WTC11 (cell line): Measurements from ENCODE around the gene SCYL1. TPM values are rescaled to one million over a fixed set of nuclear protein-coding genes. Genes with fewer than 3 reads are reported as not detected.

Experiments
- ATAC-seq: fragments of 200-7000 bp; cut with Tn5 transposase; 2 replicates; pipeline ENCODE4 v1.10.0; 2021; ENCODE audit warnings: mild to moderate bottlenecking, moderate library complexity
- CTCF ChIA-PET: fragments of 300-600 bp; sonication (Branson Sonifier 250); formaldehyde crosslinking; loops from one replicate; lab custom pipeline; 2021; ENCODE audit warnings: antibody characterized with exemption; lab: Charles Lee
- POLR2A ChIA-PET: fragments of 350-600 bp; sonication (Branson Sonifier 250); formaldehyde crosslinking; loops from one replicate; lab custom pipeline; 2021; ENCODE audit warnings: antibody characterized with exemption; lab: Charles Lee
- DNase-seq: peaks from one replicate; pipeline ENCODE4 v3.0.0; 2021; ENCODE audit warnings: low spot score
- H3K27ac Mint-ChIP-seq: 2 replicates; pipeline ENCODE4 v1.8.0; 2021; ENCODE audit warnings: mixed read lengths
- H3K27me3 Mint-ChIP-seq: 2 replicates; pipeline ENCODE4 v1.8.0; 2021; ENCODE audit warnings: low read depth, mild to moderate bottlenecking, moderate library complexity, mixed read lengths
- H3K36me3 Mint-ChIP-seq: 2 replicates; pipeline ENCODE4 v1.8.0; 2021; ENCODE audit warnings: mixed read lengths
- H3K4me1 Mint-ChIP-seq: 2 replicates; pipeline ENCODE4 v1.8.0; 2022; ENCODE audit warnings: mixed read lengths
- H3K4me3 Mint-ChIP-seq: 2 replicates; pipeline ENCODE4 v1.8.0; 2021; ENCODE audit warnings: mild to moderate bottlenecking, moderate library complexity, mixed read lengths
- H3K9me3 Mint-ChIP-seq: 2 replicates; pipeline ENCODE4 v1.8.0; 2021; ENCODE audit warnings: mixed read lengths
- CREM ChIP-seq: sonication (generic); formaldehyde crosslinking; IDR thresholded peaks from 2 replicates; pipeline ENCODE4 v1.8.1; 2022; ENCODE audit warnings: mild to moderate bottlenecking, missing genetic modification reagents, moderate library complexity
- FOXJ3 ChIP-seq: sonication (generic); formaldehyde crosslinking; IDR thresholded peaks from 2 replicates; pipeline ENCODE4 v1.9.0; 2021; ENCODE audit warnings: missing genetic modification reagents, mild to moderate bottlenecking, borderline replicate concordance
- GABPB1 ChIP-seq: sonication (generic); formaldehyde crosslinking; IDR thresholded peaks from 2 replicates; pipeline ENCODE4 v1.8.1; 2023; ENCODE audit warnings: mild to moderate bottlenecking, missing genetic modification reagents
- JUN ChIP-seq: sonication (generic); formaldehyde crosslinking; IDR thresholded peaks from 2 replicates; pipeline ENCODE4 v1.8.0; 2023; ENCODE audit warnings: mild to moderate bottlenecking, missing genetic modification reagents
- OVOL2 ChIP-seq: fragments of 250-450 bp; sonication (Bioruptor Pico); IDR thresholded peaks from 2 replicates; pipeline ENCODE4 v1.9.0; 2021; ENCODE audit warnings: mild to moderate bottlenecking, borderline replicate concordance
- TCF7 ChIP-seq: sonication (generic); formaldehyde crosslinking; IDR thresholded peaks from 2 replicates; pipeline ENCODE4 v1.8.0; 2022; ENCODE audit warnings: mild to moderate bottlenecking, low read depth, missing genetic modification reagents, moderate library complexity
- ZNF671 ChIP-seq: fragments of 250-450 bp; sonication (Bioruptor Pico); IDR thresholded peaks from 2 replicates; pipeline ENCODE4 v1.8.0; 2021; ENCODE audit warnings: mild to moderate bottlenecking
- total RNA-seq: library from RNA; stranded (reverse); gene quantifications from 3 replicates; pipeline ENCODE4 v1.2.3, GENCODE V29; 2021
- TF ChIP-seq, protein P1 (sequence below): sonication (generic); formaldehyde crosslinking; IDR thresholded peaks from 2 replicates; pipeline ENCODE4 v1.8.0; 2022; ENCODE audit warnings: mild to moderate bottlenecking, missing genetic modification reagents
- TF ChIP-seq, protein P2 (sequence below): sonication (generic); formaldehyde crosslinking; IDR thresholded peaks from 2 replicates; pipeline ENCODE4 v1.8.0; 2022; ENCODE audit warnings: mild to moderate bottlenecking, missing genetic modification reagents
- TF ChIP-seq, protein P3 (sequence below): sonication (generic); formaldehyde crosslinking; IDR thresholded peaks from 2 replicates; pipeline ENCODE4 v1.8.0; 2022; ENCODE audit warnings: mild to moderate bottlenecking, missing genetic modification reagents
- TF ChIP-seq, protein P4 (sequence below): sonication (generic); formaldehyde crosslinking; IDR thresholded peaks from 2 replicates; pipeline ENCODE4 v1.8.0; 2023; ENCODE audit warnings: mild to moderate bottlenecking, missing genetic modification reagents
- TF ChIP-seq, protein P5 (sequence below): sonication (generic); formaldehyde crosslinking; IDR thresholded peaks from 2 replicates; pipeline ENCODE4 v1.8.1; 2022; ENCODE audit warnings: low read depth, mild to moderate bottlenecking, moderate library complexity, missing genetic modification reagents, borderline replicate concordance
- TF ChIP-seq, protein P6 (sequence below): sonication (generic); formaldehyde crosslinking; IDR thresholded peaks from 2 replicates; pipeline ENCODE4 v1.8.0; 2022; ENCODE audit warnings: missing genetic modification reagents

Gene SCYL1
- total RNA-seq, 1 experiment from 2014 or later, result 76.8 TPM

DNA sequence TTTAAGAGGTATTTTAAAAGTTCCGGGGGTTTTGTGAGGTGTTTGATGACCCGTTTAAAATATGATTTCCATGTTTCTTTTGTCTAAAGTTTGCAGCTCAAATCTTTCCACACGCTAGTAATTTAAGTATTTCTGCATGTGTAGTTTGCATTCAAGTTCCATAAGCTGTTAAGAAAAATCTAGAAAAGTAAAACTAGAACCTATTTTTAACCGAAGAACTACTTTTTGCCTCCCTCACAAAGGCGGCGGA lies 26.2 kb upstream of the SCYL1 start:
- H3K27ac Mint-ChIP-seq, result no peak overlapping the region
- ChIA-PET CTCF (interaction anchor here (0.5 to 4.8 kb wide), 6 partner anchors 19 to 82 kb away, joined by 3 to 47 read pairs (median 4); partner anchors contain the start of gene FAM89B), POLR2A (interaction anchor here (0.5 to 8.3 kb wide), 28 partner anchors 9 to 968 kb away, joined by 3 to 502 read pairs (median 5); partner anchors contain the start of genes NEAT1, PCNX3, PELI3 and SCYL1)
- H3K9me3 Mint-ChIP-seq, result no peaks in the 10 kb centered on the region
- peaks cover 33% of the 10 kb centered on the region for H3K4me1 Mint-ChIP-seq
- H3K27me3 Mint-ChIP-seq, result no peaks in the 10 kb centered on the region
- TF ChIP-seq OVOL2 (CRISPR knock-in tag) (no peak), JUN (CRISPR knock-in tag) (no peak), CREM (CRISPR knock-in tag) (no peak), GABPB1 (CRISPR knock-in tag) (no peak), FOXJ3 (CRISPR knock-in tag) (no peak), ZNF671 (CRISPR knock-in tag) (no peak), TCF7 (no peak)
- TF ChIP-seq, protein P1, sequence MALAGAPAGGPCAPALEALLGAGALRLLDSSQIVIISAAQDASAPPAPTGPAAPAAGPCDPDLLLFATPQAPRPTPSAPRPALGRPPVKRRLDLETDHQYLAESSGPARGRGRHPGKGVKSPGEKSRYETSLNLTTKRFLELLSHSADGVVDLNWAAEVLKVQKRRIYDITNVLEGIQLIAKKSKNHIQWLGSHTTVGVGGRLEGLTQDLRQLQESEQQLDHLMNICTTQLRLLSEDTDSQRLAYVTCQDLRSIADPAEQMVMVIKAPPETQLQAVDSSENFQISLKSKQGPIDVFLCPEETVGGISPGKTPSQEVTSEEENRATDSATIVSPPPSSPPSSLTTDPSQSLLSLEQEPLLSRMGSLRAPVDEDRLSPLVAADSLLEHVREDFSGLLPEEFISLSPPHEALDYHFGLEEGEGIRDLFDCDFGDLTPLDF (CRISPR knock-in tag), result no peak
- TF ChIP-seq, protein P2, sequence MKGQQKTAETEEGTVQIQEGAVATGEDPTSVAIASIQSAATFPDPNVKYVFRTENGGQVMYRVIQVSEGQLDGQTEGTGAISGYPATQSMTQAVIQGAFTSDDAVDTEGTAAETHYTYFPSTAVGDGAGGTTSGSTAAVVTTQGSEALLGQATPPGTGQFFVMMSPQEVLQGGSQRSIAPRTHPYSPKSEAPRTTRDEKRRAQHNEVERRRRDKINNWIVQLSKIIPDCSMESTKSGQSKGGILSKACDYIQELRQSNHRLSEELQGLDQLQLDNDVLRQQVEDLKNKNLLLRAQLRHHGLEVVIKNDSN (CRISPR knock-in tag), result no peak
- TF ChIP-seq, protein P3, sequence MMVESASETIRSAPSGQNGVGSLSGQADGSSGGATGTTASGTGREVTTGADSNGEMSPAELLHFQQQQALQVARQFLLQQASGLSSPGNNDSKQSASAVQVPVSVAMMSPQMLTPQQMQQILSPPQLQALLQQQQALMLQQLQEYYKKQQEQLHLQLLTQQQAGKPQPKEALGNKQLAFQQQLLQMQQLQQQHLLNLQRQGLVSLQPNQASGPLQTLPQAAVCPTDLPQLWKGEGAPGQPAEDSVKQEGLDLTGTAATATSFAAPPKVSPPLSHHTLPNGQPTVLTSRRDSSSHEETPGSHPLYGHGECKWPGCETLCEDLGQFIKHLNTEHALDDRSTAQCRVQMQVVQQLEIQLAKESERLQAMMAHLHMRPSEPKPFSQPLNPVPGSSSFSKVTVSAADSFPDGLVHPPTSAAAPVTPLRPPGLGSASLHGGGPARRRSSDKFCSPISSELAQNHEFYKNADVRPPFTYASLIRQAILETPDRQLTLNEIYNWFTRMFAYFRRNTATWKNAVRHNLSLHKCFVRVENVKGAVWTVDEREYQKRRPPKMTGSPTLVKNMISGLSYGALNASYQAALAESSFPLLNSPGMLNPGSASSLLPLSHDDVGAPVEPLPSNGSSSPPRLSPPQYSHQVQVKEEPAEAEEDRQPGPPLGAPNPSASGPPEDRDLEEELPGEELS, result no peak
- TF ChIP-seq, protein P4, sequence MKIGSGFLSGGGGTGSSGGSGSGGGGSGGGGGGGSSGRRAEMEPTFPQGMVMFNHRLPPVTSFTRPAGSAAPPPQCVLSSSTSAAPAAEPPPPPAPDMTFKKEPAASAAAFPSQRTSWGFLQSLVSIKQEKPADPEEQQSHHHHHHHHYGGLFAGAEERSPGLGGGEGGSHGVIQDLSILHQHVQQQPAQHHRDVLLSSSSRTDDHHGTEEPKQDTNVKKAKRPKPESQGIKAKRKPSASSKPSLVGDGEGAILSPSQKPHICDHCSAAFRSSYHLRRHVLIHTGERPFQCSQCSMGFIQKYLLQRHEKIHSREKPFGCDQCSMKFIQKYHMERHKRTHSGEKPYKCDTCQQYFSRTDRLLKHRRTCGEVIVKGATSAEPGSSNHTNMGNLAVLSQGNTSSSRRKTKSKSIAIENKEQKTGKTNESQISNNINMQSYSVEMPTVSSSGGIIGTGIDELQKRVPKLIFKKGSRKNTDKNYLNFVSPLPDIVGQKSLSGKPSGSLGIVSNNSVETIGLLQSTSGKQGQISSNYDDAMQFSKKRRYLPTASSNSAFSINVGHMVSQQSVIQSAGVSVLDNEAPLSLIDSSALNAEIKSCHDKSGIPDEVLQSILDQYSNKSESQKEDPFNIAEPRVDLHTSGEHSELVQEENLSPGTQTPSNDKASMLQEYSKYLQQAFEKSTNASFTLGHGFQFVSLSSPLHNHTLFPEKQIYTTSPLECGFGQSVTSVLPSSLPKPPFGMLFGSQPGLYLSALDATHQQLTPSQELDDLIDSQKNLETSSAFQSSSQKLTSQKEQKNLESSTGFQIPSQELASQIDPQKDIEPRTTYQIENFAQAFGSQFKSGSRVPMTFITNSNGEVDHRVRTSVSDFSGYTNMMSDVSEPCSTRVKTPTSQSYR, result no peak
- TF ChIP-seq, protein P5, sequence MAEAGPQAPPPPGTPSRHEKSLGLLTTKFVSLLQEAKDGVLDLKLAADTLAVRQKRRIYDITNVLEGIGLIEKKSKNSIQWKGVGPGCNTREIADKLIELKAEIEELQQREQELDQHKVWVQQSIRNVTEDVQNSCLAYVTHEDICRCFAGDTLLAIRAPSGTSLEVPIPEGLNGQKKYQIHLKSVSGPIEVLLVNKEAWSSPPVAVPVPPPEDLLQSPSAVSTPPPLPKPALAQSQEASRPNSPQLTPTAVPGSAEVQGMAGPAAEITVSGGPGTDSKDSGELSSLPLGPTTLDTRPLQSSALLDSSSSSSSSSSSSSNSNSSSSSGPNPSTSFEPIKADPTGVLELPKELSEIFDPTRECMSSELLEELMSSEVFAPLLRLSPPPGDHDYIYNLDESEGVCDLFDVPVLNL, result no peak
- TF ChIP-seq, protein P6, sequence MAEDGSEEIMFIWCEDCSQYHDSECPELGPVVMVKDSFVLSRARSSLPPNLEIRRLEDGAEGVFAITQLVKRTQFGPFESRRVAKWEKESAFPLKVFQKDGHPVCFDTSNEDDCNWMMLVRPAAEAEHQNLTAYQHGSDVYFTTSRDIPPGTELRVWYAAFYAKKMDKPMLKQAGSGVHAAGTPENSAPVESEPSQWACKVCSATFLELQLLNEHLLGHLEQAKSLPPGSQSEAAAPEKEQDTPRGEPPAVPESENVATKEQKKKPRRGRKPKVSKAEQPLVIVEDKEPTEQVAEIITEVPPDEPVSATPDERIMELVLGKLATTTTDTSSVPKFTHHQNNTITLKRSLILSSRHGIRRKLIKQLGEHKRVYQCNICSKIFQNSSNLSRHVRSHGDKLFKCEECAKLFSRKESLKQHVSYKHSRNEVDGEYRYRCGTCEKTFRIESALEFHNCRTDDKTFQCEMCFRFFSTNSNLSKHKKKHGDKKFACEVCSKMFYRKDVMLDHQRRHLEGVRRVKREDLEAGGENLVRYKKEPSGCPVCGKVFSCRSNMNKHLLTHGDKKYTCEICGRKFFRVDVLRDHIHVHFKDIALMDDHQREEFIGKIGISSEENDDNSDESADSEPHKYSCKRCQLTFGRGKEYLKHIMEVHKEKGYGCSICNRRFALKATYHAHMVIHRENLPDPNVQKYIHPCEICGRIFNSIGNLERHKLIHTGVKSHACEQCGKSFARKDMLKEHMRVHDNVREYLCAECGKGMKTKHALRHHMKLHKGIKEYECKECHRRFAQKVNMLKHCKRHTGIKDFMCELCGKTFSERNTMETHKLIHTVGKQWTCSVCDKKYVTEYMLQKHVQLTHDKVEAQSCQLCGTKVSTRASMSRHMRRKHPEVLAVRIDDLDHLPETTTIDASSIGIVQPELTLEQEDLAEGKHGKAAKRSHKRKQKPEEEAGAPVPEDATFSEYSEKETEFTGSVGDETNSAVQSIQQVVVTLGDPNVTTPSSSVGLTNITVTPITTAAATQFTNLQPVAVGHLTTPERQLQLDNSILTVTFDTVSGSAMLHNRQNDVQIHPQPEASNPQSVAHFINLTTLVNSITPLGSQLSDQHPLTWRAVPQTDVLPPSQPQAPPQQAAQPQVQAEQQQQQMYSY (CRISPR knock-in tag), result no peak
- ATAC-seq (no peak), DNase-seq (no peak)
- no peak overlapping the region for H3K4me3 Mint-ChIP-seq
- no peaks in the 10 kb centered on the region for H3K36me3 Mint-ChIP-seq
